H9 (cell line): Measurements from ENCODE around the gene EHHADH. TPM values are rescaled to one million over a fixed set of nuclear protein-coding genes. Genes with fewer than 3 reads are reported as not detected.

Source experiments
- DNase-seq: peaks from one replicate; pipeline ENCODE4 v3.0.0-alpha.2; 2017
- H2AFZ ChIP-seq: one replicate; pipeline ENCODE4 v1.6.1; 2013; ENCODE audit warnings: mild to moderate bottlenecking, low read length, control low read depth, moderate library complexity
- H2AK5ac ChIP-seq: 2 replicates; pipeline ENCODE4 v1.6.1; 2013; ENCODE audit warnings: low read length, control low read depth, mixed read lengths; ENCODE audit not compliant: insufficient read length
- H2BK120ac ChIP-seq: one replicate; pipeline ENCODE4 v1.6.1; 2013; ENCODE audit warnings: low read depth, mild to moderate bottlenecking, low read length, control low read depth, inconsistent platforms; ENCODE audit not compliant: poor library complexity, severe bottlenecking
- H2BK12ac ChIP-seq: 2 replicates; pipeline ENCODE4 v1.6.1; 2013; ENCODE audit warnings: low read length, control low read depth, mixed read lengths, low read depth; ENCODE audit not compliant: insufficient read length
- H2BK15ac ChIP-seq: 2 replicates; pipeline ENCODE4 v1.6.1; 2013; ENCODE audit warnings: low read depth, low read length, control low read depth
- H2BK20ac ChIP-seq: one replicate; pipeline ENCODE4 v1.6.1; 2013; ENCODE audit warnings: low read depth, mild to moderate bottlenecking, low read length, control low read depth, inconsistent platforms; ENCODE audit not compliant: poor library complexity, severe bottlenecking
- H2BK5ac ChIP-seq: 2 replicates; pipeline ENCODE4 v1.6.1; 2013; ENCODE audit warnings: low read length, control low read depth, mixed read lengths; ENCODE audit not compliant: insufficient read length
- H3K14ac ChIP-seq: 2 replicates; pipeline ENCODE4 v1.6.1; 2013; ENCODE audit warnings: low read length, control low read depth; ENCODE audit not compliant: insufficient read depth
- H3K18ac ChIP-seq: 2 replicates; pipeline ENCODE4 v1.6.1; 2013; ENCODE audit warnings: low read depth, mild to moderate bottlenecking, mixed read lengths, low read length, control low read depth; ENCODE audit not compliant: insufficient read length
- H3K23ac ChIP-seq: 2 replicates; pipeline ENCODE4 v1.6.1; 2013; ENCODE audit warnings: low read length, control low read depth, mixed read lengths, low read depth; ENCODE audit not compliant: insufficient read length
- H3K23me2 ChIP-seq: 2 replicates; pipeline ENCODE4 v1.6.1; 2013; ENCODE audit warnings: low read depth, mild to moderate bottlenecking, mixed read lengths, low read length, control low read depth; ENCODE audit not compliant: insufficient read length, poor library complexity, severe bottlenecking
- H3K27ac ChIP-seq: 2 replicates; pipeline ENCODE4 v1.5.1; 2013; ENCODE audit warnings: low read length, control low read depth, mixed read lengths, low read depth; ENCODE audit not compliant: insufficient read length
- H3K27me3 ChIP-seq: 2 replicates; pipeline ENCODE4 v1.6.1; 2013; ENCODE audit warnings: low read length, control low read depth, inconsistent platforms; ENCODE audit not compliant: insufficient read depth
- H3K4ac ChIP-seq: 2 replicates; pipeline ENCODE4 v1.6.1; 2013; ENCODE audit warnings: low read depth, mild to moderate bottlenecking, control low read depth, inconsistent platforms, low read length, moderate library complexity
- H3K4me1 ChIP-seq: 2 replicates; pipeline ENCODE4 v1.6.1; 2013; ENCODE audit warnings: low read length, control low read depth, inconsistent platforms; ENCODE audit not compliant: insufficient read depth
- H3K4me2 ChIP-seq: 2 replicates; pipeline ENCODE4 v1.6.1; 2013; ENCODE audit warnings: low read length, control low read depth, mixed read lengths; ENCODE audit not compliant: insufficient read length, insufficient read depth
- H3K56ac ChIP-seq: 2 replicates; pipeline ENCODE4 v1.6.1; 2013; ENCODE audit warnings: low read depth, mild to moderate bottlenecking, mixed read lengths, low read length, control low read depth; ENCODE audit not compliant: insufficient read length
- H3K79me1 ChIP-seq: 2 replicates; pipeline ENCODE4 v1.6.1; 2013; ENCODE audit warnings: low read depth, mild to moderate bottlenecking, moderate library complexity, low read length, control low read depth, inconsistent platforms; ENCODE audit not compliant: insufficient read depth, poor library complexity, severe bottlenecking
- H3K79me2 ChIP-seq: 2 replicates; pipeline ENCODE4 v1.6.1; 2013; ENCODE audit warnings: low read length, control low read depth, inconsistent platforms; ENCODE audit not compliant: insufficient read depth
- H3K9ac ChIP-seq: 2 replicates; pipeline ENCODE4 v1.6.1; 2013; ENCODE audit warnings: low read length, control low read depth, mixed read lengths; ENCODE audit not compliant: insufficient read length; ENCODE audit errors: extremely low read depth
- H3K9me3 ChIP-seq: one replicate; pipeline ENCODE4 v1.6.1; 2013; ENCODE audit warnings: low read depth, low read length, inconsistent platforms; ENCODE audit not compliant: control insufficient read depth
- H3T11ph ChIP-seq: one replicate; pipeline ENCODE4 v1.6.1; 2013; ENCODE audit warnings: mild to moderate bottlenecking, low read length, control low read depth, inconsistent platforms
- H4K20me1 ChIP-seq: one replicate; pipeline ENCODE4 v1.6.1; 2013; ENCODE audit not compliant: control insufficient read depth, insufficient read length, insufficient read depth
- H4K5ac ChIP-seq: 2 replicates; pipeline ENCODE4 v1.6.1; 2013; ENCODE audit warnings: low read depth, mild to moderate bottlenecking, mixed read lengths, low read length, control low read depth; ENCODE audit not compliant: insufficient read length
- H4K8ac ChIP-seq: replicated peaks from 2 replicates; pipeline ENCODE4 v1.6.1; 2013; ENCODE audit warnings: low read length, control low read depth, mixed read lengths, low read depth; ENCODE audit not compliant: insufficient read length
- H4K91ac ChIP-seq: 2 replicates; pipeline ENCODE4 v1.6.1; 2013; ENCODE audit warnings: low read depth, mild to moderate bottlenecking, moderate library complexity, mixed read lengths, low read length, control low read depth; ENCODE audit not compliant: insufficient read length
- H3K27ac Mint-ChIP-seq, 3 experiments: 2 replicates in 2 of 3; 3 replicates in 1 of 3; pipeline ENCODE4 v1.8.0; 2020 to 2021; ENCODE audit warnings: mixed read lengths in 3 of 3, mild to moderate bottlenecking in 1 of 3, moderate library complexity in 1 of 3
- H3K27me3 Mint-ChIP-seq: 2 replicates; pipeline ENCODE4 v1.8.0; 2021; ENCODE audit warnings: low read depth, mild to moderate bottlenecking, moderate library complexity, mixed read lengths
- H3K36me3 Mint-ChIP-seq, 3 experiments: 2 replicates in 2 of 3; 3 replicates in 1 of 3; pipeline ENCODE4 v1.8.0; 2020 to 2021; ENCODE audit warnings: low read depth in 3 of 3, mixed read lengths in 3 of 3; ENCODE audit not compliant: insufficient read depth in 1 of 3
- H3K4me1 Mint-ChIP-seq, 2 experiments: 2 replicates each; pipeline ENCODE4 v1.8.0; 2020; ENCODE audit warnings: mixed read lengths in 2 of 2
- H3K4me3 Mint-ChIP-seq, 2 experiments: 2 replicates in 1 of 2; 3 replicates in 1 of 2; pipeline ENCODE4 v1.8.0; 2020 to 2021; ENCODE audit warnings: mild to moderate bottlenecking in 2 of 2, mixed read lengths in 2 of 2, moderate library complexity in 1 of 2
- H3K9me3 Mint-ChIP-seq, 2 experiments: 2 replicates in 1 of 2; 3 replicates in 1 of 2; pipeline ENCODE4 v1.8.0; 2020; ENCODE audit warnings: mild to moderate bottlenecking in 2 of 2, mixed read lengths in 2 of 2, moderate library complexity in 1 of 2
- WGBS: extraction: QIAGEN DNeasy Blood & Tissue Kit; methylation state at CpG from one replicate; pipeline ENCODE4 v1.1.7; 2013; ENCODE audit warnings: missing lambda C conversion rate, low lambda C conversion rate, mixed read lengths; ENCODE audit not compliant: insufficient read length; ENCODE audit errors: extremely low coverage; 5-methylcytosine and 5-hydroxymethylcytosine counted together
- total RNA-seq: library from RNA; stranded (reverse); gene quantifications from 2 replicates; pipeline ENCODE4 v1.2.1, GENCODE V29; 2021
- TF ChIP-seq, protein P1 (sequence below): fragments of 200-600 bp; sonication (generic); conservative IDR thresholded peaks from 3 replicates; pipeline ENCODE4 v1.8.0; 2021; ENCODE audit warnings: antibody characterized with exemption, mild to moderate bottlenecking

The EHHADH gene
- total RNA-seq, 1 experiment from 2014 or later: 2.1 TPM

GRCh38 chr3:185250653-185251052 is 3.2 kb downstream of the EHHADH start:
- Histone ChIP-seq H3K14ac (no peak overlapping the region), H2BK5ac (no peak overlapping the region), H3K9ac (no peak overlapping the region), H4K8ac (no peak overlapping the region), H3K79me2 (no peaks in the 10 kb centered on the region), H3K4me2 (no peak overlapping the region), H3K27ac (no peak overlapping the region), H3K27me3 (no peaks in the 10 kb centered on the region), H4K91ac (no peak overlapping the region), H3K23me2 (peaks cover 4% of the 10 kb centered on the region), H3K79me1 (no peaks in the 10 kb centered on the region), H2BK12ac (no peak overlapping the region), H2BK20ac (no peak overlapping the region), H2BK120ac (no peak overlapping the region), H4K20me1 (no peaks in the 10 kb centered on the region), H3T11ph (no peak overlapping the region), H3K4me1 (no peaks in the 10 kb centered on the region), H2BK15ac (no peak overlapping the region), H2AK5ac (no peak overlapping the region), H4K5ac (no peak overlapping the region), H3K9me3 (no peaks in the 10 kb centered on the region), H3K18ac (no peak overlapping the region), H3K4ac (no peak overlapping the region), H3K23ac (no peak overlapping the region), H2AFZ (no peak overlapping the region), H3K56ac (no peak overlapping the region)
- no peak overlapping the region for H3K4me3 Mint-ChIP-seq
- DNase-seq: no peak
- H3K9me3 Mint-ChIP-seq: peaks cover 0 to 5% of the 10 kb centered on the region in 2 experiments; a peak in 1 of 5 replicates
- no CpG with 5 or more reads among the region's 1 CpG for WGBS
- TF ChIP-seq, protein P1, sequence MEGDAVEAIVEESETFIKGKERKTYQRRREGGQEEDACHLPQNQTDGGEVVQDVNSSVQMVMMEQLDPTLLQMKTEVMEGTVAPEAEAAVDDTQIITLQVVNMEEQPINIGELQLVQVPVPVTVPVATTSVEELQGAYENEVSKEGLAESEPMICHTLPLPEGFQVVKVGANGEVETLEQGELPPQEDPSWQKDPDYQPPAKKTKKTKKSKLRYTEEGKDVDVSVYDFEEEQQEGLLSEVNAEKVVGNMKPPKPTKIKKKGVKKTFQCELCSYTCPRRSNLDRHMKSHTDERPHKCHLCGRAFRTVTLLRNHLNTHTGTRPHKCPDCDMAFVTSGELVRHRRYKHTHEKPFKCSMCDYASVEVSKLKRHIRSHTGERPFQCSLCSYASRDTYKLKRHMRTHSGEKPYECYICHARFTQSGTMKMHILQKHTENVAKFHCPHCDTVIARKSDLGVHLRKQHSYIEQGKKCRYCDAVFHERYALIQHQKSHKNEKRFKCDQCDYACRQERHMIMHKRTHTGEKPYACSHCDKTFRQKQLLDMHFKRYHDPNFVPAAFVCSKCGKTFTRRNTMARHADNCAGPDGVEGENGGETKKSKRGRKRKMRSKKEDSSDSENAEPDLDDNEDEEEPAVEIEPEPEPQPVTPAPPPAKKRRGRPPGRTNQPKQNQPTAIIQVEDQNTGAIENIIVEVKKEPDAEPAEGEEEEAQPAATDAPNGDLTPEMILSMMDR: no peak
- no peak overlapping the region for H3K27ac Mint-ChIP-seq
- H3K36me3 Mint-ChIP-seq: peaks cover 0 to 2% (median 0%) of the 10 kb centered on the region in 3 experiments; a peak in 1 of 7 replicates
- peaks cover 4% of the 10 kb centered on the region for H3K27me3 Mint-ChIP-seq
- peaks cover 5 to 8% of the 10 kb centered on the region in 2 experiments; a peak in 3 of 4 replicates for H3K4me1 Mint-ChIP-seq
